A549 (cell line): Measurements from ENCODE around the gene ZBTB8A. TPM values are rescaled to one million over a fixed set of nuclear protein-coding genes. Genes with fewer than 3 reads are reported as not detected.

Experiments used
- ATAC-seq, 2 experiments: fragments of 200-7000 bp in 1 of 2; fragments of >200 bp in 1 of 2; cut with Nextera tagmentation in 1 of 2; cut with Tn5 transposase in 1 of 2; 3 replicates each; pipeline versions ENCODE4 v1.8.0 to v1.9.1; 2018 to 2020; ENCODE audit warnings: mild to moderate bottlenecking in 1 of 2, moderate library complexity in 1 of 2
- CTCF ChIA-PET: fragments of 300-600 bp; sonication (Branson Sonifier 250); formaldehyde crosslinking; extraction: SDS; loops from one replicate; lab custom pipeline; 2021; ENCODE audit warnings: antibody characterized with exemption, inconsistent platforms; lab: Yijun Ruan, JAX
- POLR2A ChIA-PET: fragments of 350-600 bp; formaldehyde crosslinking; extraction: SDS; loops from one replicate; lab custom pipeline; 2021; ENCODE audit warnings: antibody characterized with exemption, inconsistent platforms; lab: Yijun Ruan, JAX
- DNase-seq, 2 experiments: peaks; one replicate each; pipeline versions ENCODE4 v3.0.0 to v3.0.0-alpha.2; 2011 to 2016; ENCODE audit warnings: low read depth in 1 of 2, low spot score in 1 of 2
- FAIRE-seq: peaks from 2 replicates; lab custom pipeline; 2011; peaks lifted over from hg19 to GRCh38; lab: Jason Lieb, UNC
- H3K27ac ChIP-seq, 2 experiments: fragments of >200 bp; sonication (Bioruptor Twin); formaldehyde crosslinking; 3 replicates each; pipeline ENCODE4 v1.5.1; 2016 to 2017
- H3K4me1 ChIP-seq: fragments of >200 bp; sonication (Bioruptor Twin); formaldehyde crosslinking; 3 replicates; pipeline ENCODE4 v1.6.1; 2016
- H3K4me2 ChIP-seq: fragments of >200 bp; sonication (Bioruptor Twin); formaldehyde crosslinking; 3 replicates; pipeline ENCODE4 v1.6.1; 2016
- H3K4me3 ChIP-seq: fragments of >200 bp; sonication (Bioruptor Twin); formaldehyde crosslinking; 3 replicates; pipeline ENCODE4 v1.5.1; 2016
- H3K9me3 ChIP-seq: fragments of >200 bp; sonication (Bioruptor Twin); formaldehyde crosslinking; 3 replicates; pipeline ENCODE4 v1.6.1; 2016
- BCL3 ChIP-seq: fragments of >200 bp; sonication (Bioruptor Twin); formaldehyde crosslinking; IDR thresholded peaks from 3 replicates; pipeline ENCODE4 v1.6.1; 2016
- CBX2 ChIP-seq: fragments of 200-600 bp; sonication (generic); IDR thresholded peaks from 2 replicates; pipeline ENCODE4 v1.6.1; 2016; ENCODE audit warnings: low read depth, mild to moderate bottlenecking, borderline replicate concordance
- CBX8 ChIP-seq: fragments of 200-600 bp; sonication (generic); IDR thresholded peaks from 2 replicates; pipeline ENCODE4 v1.6.1; 2016
- CHD4 ChIP-seq: fragments of 200-600 bp; sonication (generic); IDR thresholded peaks from 2 replicates; pipeline ENCODE4 v1.6.1; 2016; ENCODE audit warnings: antibody characterized with exemption, mild to moderate bottlenecking, borderline replicate concordance
- CTCF ChIP-seq: fragments of >200 bp; sonication (Bioruptor Twin); formaldehyde crosslinking; IDR thresholded peaks from 3 replicates; pipeline ENCODE4 v1.5.1; 2016
- EP300 ChIP-seq, 2 experiments: fragments of >200 bp; sonication (Bioruptor Twin); formaldehyde crosslinking; IDR thresholded peaks; 2 replicates in 1 of 2; 3 replicates in 1 of 2; pipeline ENCODE4 v1.6.1; 2016 to 2017
- FOSB ChIP-seq: fragments of 250-450 bp; sonication (Bioruptor Pico); IDR thresholded peaks from 2 replicates; pipeline ENCODE4 v1.5.0; 2020; ENCODE audit warnings: mild to moderate bottlenecking, moderate library complexity
- HEYL ChIP-seq: fragments of 250-450 bp; sonication (Bioruptor Pico); IDR thresholded peaks from 2 replicates; pipeline ENCODE4 v1.8.0; 2021; ENCODE audit warnings: mild to moderate bottlenecking, moderate library complexity
- HOXA7 ChIP-seq: fragments of 250-450 bp; sonication (Bioruptor Pico); IDR thresholded peaks from 2 replicates; pipeline ENCODE4 v1.5.0; 2020; ENCODE audit warnings: mild to moderate bottlenecking, moderate library complexity
- HOXB13 ChIP-seq: fragments of 250-450 bp; sonication (Bioruptor Pico); IDR thresholded peaks from 2 replicates; pipeline ENCODE4 v1.5.0; 2020; ENCODE audit warnings: low read depth, mild to moderate bottlenecking, moderate library complexity
- JUN ChIP-seq, 2 experiments: fragments of >200 bp; sonication (Bioruptor Twin); formaldehyde crosslinking; IDR thresholded peaks; 2 replicates in 1 of 2; 3 replicates in 1 of 2; pipeline ENCODE4 v1.6.1; 2016 to 2017
- KDM1A ChIP-seq: fragments of 200-600 bp; sonication (generic); IDR thresholded peaks from 2 replicates; pipeline ENCODE4 v1.6.1; 2016; ENCODE audit warnings: low read depth, mild to moderate bottlenecking
- MAZ ChIP-seq: fragments of 150-350 bp; IDR thresholded peaks from 2 replicates; pipeline ENCODE4 v1.6.1; 2014; ENCODE audit warnings: antibody characterized with exemption, low read depth, low read length, borderline replicate concordance
- MYC ChIP-seq: IDR thresholded peaks from 2 replicates; pipeline ENCODE4 v1.6.1; 2012; ENCODE audit warnings: mild to moderate bottlenecking, inconsistent platforms, low read length, improper control_type of control experiment, borderline replicate concordance
- NR3C1 ChIP-seq: fragments of >200 bp; sonication (Bioruptor Twin); formaldehyde crosslinking; IDR thresholded peaks from 3 replicates; pipeline ENCODE4 v1.6.1; 2017
- RAD21 ChIP-seq, 2 experiments: fragments of >200 bp in 1 of 2; sonication (Bioruptor Twin) in 1 of 2; formaldehyde crosslinking in 1 of 2; IDR thresholded peaks in 1 of 2; conservative IDR thresholded peaks in 1 of 2; 2 replicates in 1 of 2; 3 replicates in 1 of 2; pipeline ENCODE4 v1.6.1; 2012 to 2018; ENCODE audit warnings: inconsistent platforms in 1 of 2
- REST ChIP-seq: fragments of 200-600 bp; sonication (generic); IDR thresholded peaks from 2 replicates; pipeline ENCODE4 v1.6.1; 2016; ENCODE audit warnings: antibody characterized with exemption, mild to moderate bottlenecking, moderate library complexity
- RNF2 ChIP-seq: fragments of 200-600 bp; sonication (generic); IDR thresholded peaks from 2 replicates; pipeline ENCODE4 v1.6.1; 2016; ENCODE audit warnings: low read depth, mild to moderate bottlenecking, antibody characterized with exemption, moderate library complexity, borderline replicate concordance
- ZC3H11A ChIP-seq: fragments of 450-650 bp; IDR thresholded peaks from 2 replicates; pipeline ENCODE4 v1.6.1; 2014; ENCODE audit warnings: antibody characterized with exemption, mild to moderate bottlenecking
- ZNF302 ChIP-seq: fragments of 250-450 bp; sonication (Bioruptor Pico); IDR thresholded peaks from 2 replicates; pipeline ENCODE4 v1.9.0; 2021; ENCODE audit warnings: inconsistent platforms, mild to moderate bottlenecking, moderate library complexity
- WGBS: methylation state at CpG from one replicate; pipeline ENCODE4 v1.1.6; 2017; ENCODE audit errors: missing lambda C conversion rate; 5-methylcytosine and 5-hydroxymethylcytosine counted together
- polyA plus RNA-seq, 4 experiments: library from polyadenylated mRNA; depleted of rRNA in 3 of 4; stranded (reverse); fragments of >200 nt; fragmentation: RNase III in 1 of 4; extraction: RNeasy Plus Mini Kit Qiagen cat#74134 plus additional on column Dnase treatment in 1 of 4; gene quantifications; 2 replicates in 3 of 4; 3 replicates in 1 of 4; pipeline ENCODE4 v1.2.3, GENCODE V29; 2011 to 2017

ZBTB8A gene
- polyA plus RNA-seq, 2 of the 4 experiments (the other 2 are of a cell fraction): 2.7 to 6.0 TPM

GRCh38 chr1:32541064-32541566 is 1.9 kb downstream of the ZBTB8A start:
- 98% methylated on average over 2 of the region's 2 CpGs for WGBS
- no peak overlapping the region for H3K4me3 ChIP-seq
- FAIRE-seq: no peak
- no peak for TF ChIP-seq EP300 (IDR thresholded peaks at IDR 0.05)
- no peak for TF ChIP-seq KDM1A
- no peaks in the 10 kb centered on the region for H3K9me3 ChIP-seq
- DNase-seq: no peak
- ATAC-seq: no peak
- no peak overlapping the region for H3K27ac ChIP-seq
- POLR2A ChIA-PET: no interaction called here
- no peak overlapping the region for H3K4me2 ChIP-seq
- CTCF ChIA-PET: interaction anchor here (1.4 to 2.0 kb wide), 2 partner anchors 20 to 92 kb away, joined by 4 to 6 read pairs; no protein-coding TSS in a partner anchor
- peaks cover 10% of the 10 kb centered on the region; the same call in 2 of the 3 replicates for H3K4me1 ChIP-seq

- POLR2A ChIA-PET: no interaction called here
- H3K4me2 ChIP-seq: no peak overlapping the region
- CTCF ChIA-PET: no interaction called here
- ATAC-seq (no peak), FAIRE-seq (no peak), DNase-seq (no peak)
- no peak overlapping the region for H3K27ac ChIP-seq
- H3K9me3 ChIP-seq: no peaks in the 10 kb centered on the region
- WGBS: 94% methylated on average over 4 of the region's 4 CpGs
- no peaks in the 10 kb centered on the region for H3K4me1 ChIP-seq
- TF ChIP-seq BCL3: no peak
- no peak for TF ChIP-seq FOSB (CRISPR knock-in tag)
- no peak for TF ChIP-seq CHD4
- no peak for TF ChIP-seq CBX8
- no peak for TF ChIP-seq HEYL (CRISPR knock-in tag)
- no peak for TF ChIP-seq KDM1A
- TF ChIP-seq HOXB13 (CRISPR knock-in tag): no peak
- TF ChIP-seq RNF2: no peak
- TF ChIP-seq RAD21 (conservative IDR thresholded peaks at IDR 0.05 in 1 of 2, IDR thresholded peaks at IDR 0.05 in 1 of 2): no peak
- no peak for TF ChIP-seq CBX2
- no peak for TF ChIP-seq HOXA7
- TF ChIP-seq MAZ: no peak
- TF ChIP-seq JUN (IDR thresholded peaks at IDR 0.05): no peak
- no peak for TF ChIP-seq REST
- TF ChIP-seq MYC: no peak
- no peak for TF ChIP-seq NR3C1
- no peak for TF ChIP-seq ZNF302 (CRISPR knock-in tag)
- TF ChIP-seq CTCF: no peak
- TF ChIP-seq ZC3H11A: no peak
- H3K4me3 ChIP-seq: no peak overlapping the region
These were observed 7.4 kb downstream of the ZBTB8A start for GRCh38 chr1:32546611-32547010.
